NCI-H2171 (cell line): Measurements from ENCODE around the gene SPAG6.

Experiments used
- DNase-seq: peaks from one replicate; lab custom pipeline; 2025; lab: John Stamatoyannopoulos, UW

SPAG6 gene

GRCh38 chr10:22460531-22461403, 115.5 kb downstream of the SPAG6 start:
- no peak for DNase-seq

GRCh38 chr10:22461891-22462290, 116.6 kb downstream of the SPAG6 start:
- DNase-seq = no peak

GRCh38 chr10:22463255-22463654, 118.0 kb downstream of the SPAG6 start:
- DNase-seq = no peak

- DNase-seq = no peak
These were observed 119.8 kb downstream of the SPAG6 start for GRCh38 chr10:22464966-22465629.

- no peak for DNase-seq
These were observed 121.6 kb downstream of the SPAG6 start for GRCh38 chr10:22466763-22467334.
